Lower lobe of right lung (tissue), 2 donors: ENCODE results near the gene IPO4. TPM values are rescaled to one million over a fixed set of nuclear protein-coding genes. Genes with fewer than 3 reads are reported as not detected.

Experiments
- ATAC-seq, 2 donors: fragments of 200-7000 bp; cut with Tn5 transposase; one replicate each; pipeline ENCODE4 v1.9.1; 2020 to 2022; ENCODE audit warnings: mild to moderate bottlenecking in 2 of 2, moderate library complexity in 2 of 2
- DNase-seq: peaks from one replicate; pipeline ENCODE4 v3.0.0-alpha.2; 2020
- H3K27ac ChIP-seq: fragments of 200-600 bp; one replicate; pipeline ENCODE4 v1.8.0; 2022
- H3K27me3 ChIP-seq: fragments of 200-600 bp; one replicate; pipeline ENCODE4 v1.8.0; 2022; ENCODE audit warnings: low read depth
- H3K36me3 ChIP-seq: fragments of 200-600 bp; one replicate; pipeline ENCODE4 v1.8.0; 2022; ENCODE audit warnings: mild to moderate bottlenecking
- H3K4me1 ChIP-seq: fragments of 200-600 bp; one replicate; pipeline ENCODE4 v1.8.0; 2022
- H3K4me3 ChIP-seq: fragments of 200-600 bp; one replicate; pipeline ENCODE4 v1.8.0; 2022; ENCODE audit warnings: mild to moderate bottlenecking
- H3K9me3 ChIP-seq: fragments of 200-600 bp; one replicate; pipeline ENCODE4 v1.8.0; 2022
- CTCF ChIP-seq: fragments of 200-600 bp; IDR thresholded peaks from one replicate; pipeline ENCODE4 v1.8.0; 2022; ENCODE audit warnings: antibody characterized with exemption, mild to moderate bottlenecking
- intact Hi-C: fragments of 100-400 bp; cut with DNase I; formaldehyde crosslinking; loops from one replicate; pipeline ENCODE4 v1.11.0; 2022
- total RNA-seq: library from RNA; stranded (reverse); fragmentation: NEBNext Ultra II Directional; extraction: Animal tissue kit (Norgen Biotek cat#: 25700); gene quantifications from one replicate; pipeline ENCODE4 v1.2.1, GENCODE V29; 2021
- donor health status: DM: no; HTN: yes; CAD: no; lungs with severe emphysema.

Gene IPO4
- total RNA-seq, 1 donor from 2014 or later = 18.3 TPM

GRCh38 chr14:24160499-24160849 is 28.1 kb downstream of the IPO4 start:
- peak overlapping the region; percentile 97 for H3K27ac ChIP-seq
- ATAC-seq (no peak), DNase-seq (no peak)
- no peak overlapping the region for H3K4me3 ChIP-seq
- peaks cover 31% of the 10 kb centered on the region for H3K4me1 ChIP-seq
- TF ChIP-seq CTCF = no peak
- H3K36me3 ChIP-seq = peaks cover 81% of the 10 kb centered on the region
- no peaks in the 10 kb centered on the region for H3K9me3 ChIP-seq
- intact Hi-C loops = no loop called here
- no peaks in the 10 kb centered on the region for H3K27me3 ChIP-seq

GRCh38 chr14:24159777-24160498 is 28.7 kb downstream of the IPO4 start:
- H3K36me3 ChIP-seq = peaks cover 81% of the 10 kb centered on the region

GRCh38 chr14:24157331-24157730 is 31.3 kb downstream of the IPO4 start:
- intact Hi-C loops = no loop called here
- no peak for ATAC-seq
- peaks cover 82% of the 10 kb centered on the region for H3K36me3 ChIP-seq
- no peaks in the 10 kb centered on the region for H3K9me3 ChIP-seq
- no peak overlapping the region for H3K27ac ChIP-seq
- H3K4me3 ChIP-seq = no peak overlapping the region
- no peak for TF ChIP-seq CTCF
- H3K4me1 ChIP-seq = peaks cover 14% of the 10 kb centered on the region
- no peak for DNase-seq
- no peaks in the 10 kb centered on the region for H3K27me3 ChIP-seq

More at GRCh38 chr14:24159777-24160498, 28.7 kb downstream of the IPO4 start:
- intact Hi-C loops = no loop called here
- ATAC-seq = no peak
- Histone ChIP-seq H3K27ac (peak overlapping the region; percentile 97), H3K9me3 (no peaks in the 10 kb centered on the region), H3K4me3 (no peak overlapping the region), H3K4me1 (peaks cover 31% of the 10 kb centered on the region), H3K27me3 (no peaks in the 10 kb centered on the region)
- no peak for TF ChIP-seq CTCF
- peak; percentile 46 for DNase-seq

- H3K27me3 ChIP-seq = no peaks in the 10 kb centered on the region
- DNase-seq = no peak
- no peaks in the 10 kb centered on the region for H3K9me3 ChIP-seq
- ATAC-seq = no peak
- intact Hi-C loops = no loop called here
- TF ChIP-seq CTCF = no peak
- no peak overlapping the region for H3K27ac ChIP-seq
- peaks cover 9% of the 10 kb centered on the region for H3K4me1 ChIP-seq
- H3K4me3 ChIP-seq = no peak overlapping the region
- H3K36me3 ChIP-seq = peaks cover 87% of the 10 kb centered on the region
Observed at GRCh38 chr14:24156840-24157239, 31.8 kb downstream of the IPO4 start.

- DNase-seq (no peak), ATAC-seq (no peak)
- intact Hi-C loops = no loop called here
- Histone ChIP-seq H3K4me1 (no peaks in the 10 kb centered on the region), H3K27me3 (no peaks in the 10 kb centered on the region), H3K27ac (no peak overlapping the region), H3K36me3 (peaks cover 96% of the 10 kb centered on the region), H3K9me3 (no peaks in the 10 kb centered on the region), H3K4me3 (no peak overlapping the region)
- TF ChIP-seq CTCF = no peak
Observed at GRCh38 chr14:24155100-24155499, 33.5 kb downstream of the IPO4 start.
